NCI-H526 (cell line): ENCODE measurements around the gene MMEL1.

Experiments
- DNase-seq, 2 experiments: peaks; one replicate each; lab custom pipeline; 2025; lab: John Stamatoyannopoulos, UW

The MMEL1 gene

GRCh38 chr1:2642560-2643413 lies 10.0 kb upstream of the MMEL1 start:
- peak; percentile 78 to 94 for DNase-seq

DNA sequence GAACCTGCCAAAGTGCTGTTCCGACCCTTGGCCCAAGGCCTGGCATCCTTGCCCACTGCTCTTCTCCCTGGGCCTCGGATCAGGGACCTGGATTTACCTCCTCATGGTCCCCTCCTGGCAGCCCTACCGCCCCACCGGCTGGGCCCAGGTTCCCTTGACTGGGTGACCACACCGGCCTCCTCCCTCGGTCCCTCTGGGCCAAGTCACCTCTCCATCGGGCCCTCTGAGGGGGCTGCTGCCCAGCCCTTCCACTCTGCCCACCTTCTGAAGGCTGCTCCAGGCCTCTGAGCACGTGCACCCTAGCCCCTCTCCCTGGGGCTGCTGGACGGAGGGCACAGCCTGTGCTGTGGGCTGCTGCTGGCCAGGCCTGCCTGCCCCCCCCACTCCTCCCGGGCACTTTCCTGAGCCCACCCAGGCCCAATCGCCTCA lies 9.3 kb upstream of the MMEL1 start:
- no peak for DNase-seq

- DNase-seq: no peak
These were observed 8.7 kb upstream of the MMEL1 start for GRCh38 chr1:2641381-2642130.

DNA sequence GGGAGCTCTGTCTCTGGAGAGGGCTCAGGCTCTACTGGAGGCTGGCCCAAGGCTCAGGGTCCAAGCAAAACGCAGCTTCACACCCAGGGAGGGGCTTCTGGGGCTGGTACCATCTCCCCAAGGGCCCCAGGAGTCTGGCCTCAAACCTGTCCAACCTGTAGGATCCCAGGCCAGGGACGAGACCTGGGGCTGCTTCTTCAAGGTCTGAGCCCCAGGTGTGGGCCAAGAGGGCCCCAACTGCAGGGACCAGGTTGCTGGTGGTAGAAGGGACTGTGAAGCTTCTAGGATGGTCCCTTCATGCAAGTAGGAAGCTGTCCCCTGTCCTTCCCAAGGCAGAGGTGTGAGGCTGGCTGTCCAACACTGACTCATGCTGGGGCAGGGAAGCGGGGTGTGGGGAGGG lies 7.8 kb upstream of the MMEL1 start:
- no peak for DNase-seq

DNA sequence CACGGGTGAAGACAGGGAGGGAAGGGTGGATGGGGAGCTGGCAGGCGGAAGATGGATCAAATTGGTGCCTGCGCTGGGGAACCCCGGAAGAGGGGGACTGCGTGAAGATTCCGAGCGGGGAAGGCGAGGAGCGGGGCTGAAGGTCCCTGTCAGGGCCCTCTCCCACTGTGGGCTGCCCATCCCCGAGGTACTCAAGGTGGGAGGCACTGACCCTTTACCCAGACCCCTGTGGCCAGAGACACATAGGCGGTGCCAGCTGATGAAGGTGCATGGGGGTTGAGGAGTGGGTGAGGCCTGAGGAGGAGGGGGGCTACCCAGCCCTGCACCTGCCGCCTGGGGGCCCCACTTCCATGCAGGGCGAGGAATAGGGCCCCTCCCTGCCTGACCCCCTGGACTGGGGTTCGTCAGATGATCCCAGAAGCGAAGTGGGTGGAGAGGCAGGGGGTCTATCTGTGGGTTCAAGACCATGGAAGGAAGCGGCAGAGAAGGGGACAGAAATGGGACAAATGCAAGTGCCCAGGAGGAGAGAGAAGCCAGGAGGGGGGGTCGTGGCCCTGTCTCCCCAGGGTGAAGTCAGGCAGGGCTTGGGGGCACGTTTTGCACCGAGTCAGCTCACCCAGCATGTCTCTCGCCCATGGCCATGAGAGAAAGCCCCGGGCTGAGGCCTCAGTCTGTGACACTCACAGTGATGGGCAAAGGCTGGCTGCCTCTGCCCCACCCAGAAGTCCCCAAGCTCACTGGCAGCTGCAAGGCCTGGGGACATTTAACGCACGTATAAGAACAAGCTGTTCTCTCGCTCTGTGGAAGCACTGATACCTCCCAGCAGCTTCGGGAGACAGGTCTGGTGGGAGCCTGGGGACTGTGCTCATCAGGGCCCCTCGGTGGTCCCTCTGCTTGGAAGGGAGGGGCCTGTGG lies 7.0 kb upstream of the MMEL1 start:
- no peak for DNase-seq

GRCh38 chr1:2639203-2639602 lies 6.4 kb upstream of the MMEL1 start:
- no peak for DNase-seq

DNA sequence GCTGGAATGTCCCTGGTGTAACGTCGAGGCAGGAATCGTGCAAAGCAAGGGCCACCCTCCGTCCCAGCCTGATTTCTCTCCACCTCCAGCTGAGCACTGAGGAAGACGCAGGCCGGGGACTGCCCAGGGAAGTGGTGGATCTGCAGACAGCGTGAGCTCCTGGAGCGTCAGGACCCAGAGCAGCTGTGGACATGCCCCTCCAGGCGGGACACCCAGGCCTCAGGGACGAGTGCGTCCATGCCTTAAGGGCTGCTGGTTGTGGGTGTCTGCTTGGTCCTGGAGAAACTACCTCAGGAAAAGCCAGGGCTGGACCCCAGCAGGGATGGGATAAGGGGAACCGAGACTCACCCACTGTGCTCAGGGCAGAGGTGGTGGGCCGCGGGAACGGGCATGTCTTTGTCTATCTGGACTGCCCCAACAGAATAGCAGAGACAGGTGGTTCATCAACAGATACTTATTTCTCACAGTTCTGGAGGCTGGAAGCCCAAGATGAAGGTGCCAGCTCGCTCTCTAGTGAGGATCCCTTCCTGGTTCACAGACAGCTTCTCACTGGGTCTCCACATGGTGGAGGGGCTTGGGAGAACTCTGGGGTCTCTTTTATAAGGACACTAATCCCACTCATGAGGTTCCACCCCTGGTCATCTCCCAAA lies 5.8 kb upstream of the MMEL1 start:
- DNase-seq: no peak

DNA sequence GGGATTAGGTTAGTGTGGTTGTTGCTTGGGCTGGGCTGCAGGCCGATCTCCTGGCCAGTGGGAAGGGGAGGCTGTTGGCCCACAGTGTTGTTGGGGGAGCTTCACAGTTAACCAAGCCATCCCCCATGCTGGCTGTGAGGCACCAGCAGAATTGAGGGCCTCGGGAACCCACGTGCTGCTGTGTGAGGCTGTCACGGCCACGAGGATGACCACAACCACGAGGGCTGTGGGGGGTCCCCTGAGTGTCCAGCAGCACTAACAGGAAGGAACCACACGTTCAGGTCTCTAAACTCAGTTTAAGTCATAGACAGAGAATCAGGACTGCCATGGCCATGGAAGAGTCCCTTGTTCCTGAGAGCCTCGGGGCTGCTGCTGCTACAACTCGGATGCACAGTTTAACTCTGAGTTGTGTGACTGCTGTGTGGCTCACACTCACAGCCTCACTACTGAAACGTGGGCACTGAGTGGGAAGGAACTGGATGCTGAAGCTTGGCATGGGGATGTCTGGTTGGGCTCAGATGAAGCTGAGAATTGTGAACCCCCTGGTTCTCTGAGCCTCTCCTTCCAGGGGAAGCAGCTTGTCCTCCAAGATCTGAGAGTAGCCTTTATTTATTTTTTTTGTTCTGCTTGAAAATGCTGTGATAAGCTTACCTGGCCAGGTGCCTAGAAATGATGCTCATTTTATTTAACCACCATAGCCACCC lies 4.8 kb upstream of the MMEL1 start:
- no peak for DNase-seq

DNA sequence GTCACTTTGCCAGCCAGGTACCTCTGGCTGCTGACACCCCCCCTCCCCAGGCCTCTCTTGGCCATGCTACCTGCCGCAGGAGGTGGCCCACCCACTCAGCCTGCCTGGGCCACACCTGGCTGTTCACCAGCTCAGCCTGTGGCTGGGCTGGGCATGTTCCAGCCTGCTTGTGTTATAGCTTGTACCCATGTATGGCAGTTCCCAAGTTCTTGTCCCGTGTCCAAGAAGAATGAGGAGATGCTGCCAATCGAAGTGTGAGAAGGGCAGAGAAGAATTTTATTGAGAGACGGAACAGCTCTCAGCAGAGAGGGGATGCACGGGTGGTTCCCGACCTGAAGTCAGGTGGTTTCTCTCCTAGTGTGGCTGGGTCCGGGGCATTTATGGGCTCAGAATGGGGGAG lies 3.9 kb upstream of the MMEL1 start:
- DNase-seq: no peak

DNA sequence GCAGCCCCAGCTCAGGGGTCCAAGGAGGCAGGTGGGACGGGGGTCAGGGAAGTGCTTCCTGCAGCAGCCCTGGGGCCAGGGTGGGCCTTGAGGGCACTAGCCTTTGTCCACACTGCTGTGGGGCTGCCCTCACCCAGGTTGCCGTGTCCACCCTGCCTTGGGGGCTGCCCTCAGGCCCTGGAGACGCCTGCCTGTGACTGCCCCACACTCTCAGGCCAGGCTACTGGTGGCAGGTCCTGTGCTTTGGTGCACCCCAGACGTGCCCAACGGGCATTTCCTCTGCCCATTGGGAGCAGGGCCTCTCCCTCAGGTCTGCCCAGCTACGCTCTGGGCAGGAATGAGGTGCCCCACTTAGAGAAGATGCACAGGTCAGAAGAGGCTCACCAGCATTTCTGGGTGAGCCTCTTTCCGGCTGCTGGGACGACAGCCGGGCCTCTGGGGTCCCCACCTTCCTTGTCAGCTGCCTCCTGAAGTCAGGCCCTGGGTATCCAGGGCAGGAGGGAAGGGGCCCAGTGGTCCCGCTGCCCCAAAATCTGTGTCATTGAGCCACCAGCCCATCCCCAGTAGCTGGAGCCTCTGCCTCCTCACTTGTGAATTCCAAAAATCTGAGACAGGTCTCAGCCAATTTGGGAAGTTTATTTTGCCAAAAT lies 2.7 kb upstream of the MMEL1 start:
- DNase-seq: no peak

- DNase-seq: no peak
These were observed 1.2 kb upstream of the MMEL1 start for GRCh38 chr1:2633936-2634491.

DNA sequence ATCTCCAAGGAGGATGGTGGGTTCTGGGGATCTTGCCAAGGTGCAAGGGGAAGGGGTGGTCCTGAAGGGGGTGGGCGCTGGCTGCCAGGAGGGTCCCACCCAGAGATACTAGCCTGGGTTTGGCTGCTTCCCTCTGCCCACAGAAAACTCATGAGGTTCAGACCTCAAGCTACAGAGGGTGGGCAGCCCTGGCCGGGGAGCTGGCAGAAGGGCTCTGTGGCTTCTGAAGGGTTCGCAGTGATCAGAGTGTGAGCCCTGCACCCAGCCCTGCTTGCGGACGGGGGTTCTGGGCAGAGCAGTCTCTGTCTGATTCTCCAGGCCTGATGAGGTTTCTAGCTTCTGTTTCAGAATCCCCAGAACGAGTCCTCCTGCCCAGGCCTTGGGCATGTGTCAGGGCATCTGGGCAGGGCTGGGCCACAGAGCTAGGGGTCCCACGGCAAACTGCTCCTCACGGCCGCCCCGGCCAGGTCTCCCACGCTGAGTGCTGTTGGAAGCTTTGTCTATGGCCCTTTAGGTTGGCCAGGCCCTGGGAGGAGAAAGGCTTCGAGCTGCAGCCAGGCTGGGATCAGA lies 635 bp upstream of the MMEL1 start:
- DNase-seq: no peak

DNA sequence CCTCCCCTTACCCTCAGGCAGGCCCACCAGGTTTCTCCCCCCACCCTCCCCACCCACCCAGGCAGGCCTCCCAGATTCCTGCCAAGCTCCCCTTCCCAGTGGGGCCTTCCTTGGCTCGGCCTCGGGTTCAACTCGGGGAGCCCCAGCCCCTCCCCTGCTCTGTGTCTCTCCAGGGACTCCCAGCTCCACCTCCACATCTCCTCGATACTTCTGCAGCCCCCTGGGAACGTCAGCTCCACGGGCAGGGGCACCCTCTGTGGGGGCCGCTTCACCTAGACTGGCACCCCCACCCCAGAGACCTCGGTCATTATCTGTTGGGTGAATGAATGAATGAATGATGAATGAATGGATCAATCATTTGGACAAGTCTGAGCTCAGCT lies 775 bp downstream of the MMEL1 start:
- DNase-seq: no peak

- no peak for DNase-seq
These were observed 1.4 kb downstream of the MMEL1 start for GRCh38 chr1:2631136-2632050.

DNA sequence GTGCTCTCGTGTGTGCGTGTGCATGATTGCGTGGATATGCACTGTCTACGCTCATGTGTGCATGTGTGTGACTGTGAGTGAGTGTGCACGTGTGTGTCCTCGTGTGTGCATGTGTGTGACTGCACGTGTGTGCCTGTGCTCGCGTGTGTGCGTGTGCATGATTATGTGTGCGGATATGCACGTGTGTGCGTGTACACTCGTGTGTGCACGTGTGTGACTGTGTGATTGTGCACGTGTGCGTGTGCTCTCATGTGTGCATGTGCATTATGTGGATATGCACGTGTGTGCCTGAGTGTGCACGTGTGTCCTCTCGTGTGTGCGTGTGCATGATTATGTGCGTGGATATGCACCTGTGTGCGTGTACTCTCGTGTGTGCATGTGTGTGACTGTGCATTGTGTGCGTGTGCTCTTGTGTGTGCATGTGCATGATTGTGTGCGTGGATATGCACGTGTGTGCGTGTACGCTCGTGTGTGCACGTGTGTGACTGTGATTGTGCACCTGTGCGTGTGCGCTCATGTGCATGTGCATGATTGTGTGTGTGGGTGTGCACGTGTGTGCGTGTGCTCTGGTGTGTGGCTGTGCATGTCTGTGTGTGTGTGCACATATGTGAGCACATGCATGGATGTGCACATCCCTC lies 2.2 kb downstream of the MMEL1 start:
- no peak for DNase-seq

DNA sequence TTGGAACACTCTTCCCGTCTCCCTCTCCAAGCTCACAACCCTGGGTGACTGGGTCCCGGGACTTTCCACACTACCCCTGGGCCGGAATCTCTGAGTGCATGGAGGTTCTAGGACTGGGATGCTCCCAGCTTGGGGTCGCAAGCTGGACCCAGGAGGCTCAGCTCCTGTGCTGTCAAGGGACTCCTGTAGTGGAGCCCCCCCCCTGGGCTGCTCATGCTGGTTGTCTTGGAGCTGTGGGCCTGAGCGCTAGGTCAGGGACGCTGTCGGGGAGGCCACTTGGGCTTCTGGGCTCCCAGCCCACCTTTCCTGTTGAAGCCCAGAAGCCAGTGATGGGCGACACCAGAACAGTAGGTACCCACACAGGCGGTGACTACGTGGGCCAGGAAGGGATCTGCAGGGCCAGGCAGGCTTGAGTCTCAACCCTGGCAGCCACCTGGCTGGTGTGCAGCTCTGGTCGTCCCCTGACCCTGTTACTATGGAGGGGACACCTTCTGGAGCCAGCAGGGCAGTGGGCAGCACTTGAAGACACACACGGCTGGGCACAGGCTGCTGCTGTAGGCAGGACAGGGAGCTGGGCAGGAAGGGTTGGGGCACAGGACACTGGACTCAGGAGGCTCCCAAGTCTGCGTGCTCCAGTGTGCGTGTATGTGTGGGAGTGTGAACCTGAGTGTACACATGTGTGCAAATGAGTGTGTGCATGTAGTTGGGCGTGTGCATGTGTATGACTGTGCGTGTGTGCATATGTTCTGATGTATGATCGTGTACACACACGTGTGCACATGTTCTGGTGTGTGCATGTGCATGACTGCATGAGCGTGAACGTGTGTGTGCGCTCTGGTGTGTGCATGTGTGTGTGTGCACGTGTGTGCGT lies 3.0 kb downstream of the MMEL1 start:
- DNase-seq: no peak

DNA sequence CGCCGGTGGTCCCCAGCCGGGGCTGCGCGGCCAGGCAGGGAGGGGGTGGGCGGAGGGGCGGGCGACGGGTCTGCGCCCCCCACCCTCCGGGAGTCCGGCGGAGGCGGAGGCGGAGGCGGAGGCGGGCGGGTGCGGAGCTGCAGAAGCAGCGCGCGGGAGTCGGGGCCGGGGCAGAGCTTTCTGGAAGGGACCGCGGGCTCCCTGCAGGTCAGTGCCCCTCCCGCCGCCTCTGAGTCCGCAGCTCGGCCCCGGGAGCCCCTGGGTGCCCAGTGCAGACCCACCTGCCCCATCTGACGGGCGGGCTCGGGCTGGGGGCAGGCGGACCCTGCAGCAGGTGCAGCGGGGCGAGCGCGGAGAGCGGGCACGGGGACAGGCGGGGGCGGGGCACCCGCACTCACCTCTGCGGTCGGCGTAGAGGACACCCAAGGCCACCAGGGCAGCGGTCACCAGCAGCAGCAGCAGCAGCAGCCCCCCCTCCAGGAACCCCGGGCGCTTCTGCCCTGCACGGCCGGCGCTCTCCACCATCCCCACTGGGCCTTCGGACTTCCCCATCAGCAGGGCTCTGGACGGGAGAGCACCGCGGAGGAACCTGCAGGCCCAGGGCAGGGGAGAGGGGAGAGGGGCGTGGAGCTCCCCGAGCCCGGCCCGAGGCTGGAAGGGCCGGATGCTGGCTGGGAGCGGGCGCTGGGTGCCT lies 3.7 kb downstream of the MMEL1 start:
- DNase-seq: no peak
